GM19351 (cell line): ENCODE data around the gene RUFY1.
"Not testable (repeated sequence)": the region's sequence is repeated elsewhere in the genome, so short reads cannot be mapped to it uniquely, and the experiment has no call there.

Experiments used
- ATAC-seq: cut with Tn5 transposase; IDR thresholded peaks from one replicate; pipeline ENCODE4 v1.9.1; 2021; ENCODE audit warnings: mild to moderate bottlenecking, moderate library complexity; ENCODE audit not compliant: unreplicated experiment

The RUFY1 gene

GRCh38 chr5:179620293-179620692 is 69.9 kb downstream of the RUFY1 start:
- no peak for ATAC-seq

- no peak for ATAC-seq
Observed at GRCh38 chr5:179620703-179621350, 70.5 kb downstream of the RUFY1 start.

- ATAC-seq = no peak
Observed at GRCh38 chr5:179621551-179622214, 71.3 kb downstream of the RUFY1 start.

GRCh38 chr5:179623003-179623905 is 72.9 kb downstream of the RUFY1 start, which contains the start of gene HNRNPH1:
Gene HNRNPH1 (minus strand): TSS chr5:179623671. CDS start chr5:179623133, 538 bp downstream.
- ATAC-seq = peak; percentile 68

GRCh38 chr5:179623906-179624741 is 73.8 kb downstream of the RUFY1 start:
- ATAC-seq = peak; percentile 17

- no peak for ATAC-seq
Observed at GRCh38 chr5:179624841-179625271, 74.5 kb downstream of the RUFY1 start.

GRCh38 chr5:179633501-179634369 is 83.4 kb downstream of the RUFY1 start:
- peak; percentile 56 for ATAC-seq

GRCh38 chr5:179634370-179635172 is 84.2 kb downstream of the RUFY1 start:
- peak; percentile 89 for ATAC-seq

GRCh38 chr5:179639296-179639695 is 88.9 kb downstream of the RUFY1 start:
- ATAC-seq = not testable (repeated sequence)

GRCh38 chr5:179641745-179642144 is 91.4 kb downstream of the RUFY1 start:
- not testable (repeated sequence) for ATAC-seq

GRCh38 chr5:179642626-179643025 is 92.3 kb downstream of the RUFY1 start:
- not testable (repeated sequence) for ATAC-seq

- not testable (repeated sequence) for ATAC-seq
Observed at GRCh38 chr5:179643141-179643920, 93.0 kb downstream of the RUFY1 start.

GRCh38 chr5:179644766-179645165 is 94.4 kb downstream of the RUFY1 start:
- not testable (repeated sequence) for ATAC-seq

- ATAC-seq = no peak
Observed at GRCh38 chr5:179648410-179648809, 98.1 kb downstream of the RUFY1 start.

GRCh38 chr5:179649166-179649703 is 98.9 kb downstream of the RUFY1 start:
- ATAC-seq = not testable (repeated sequence)

- not testable (repeated sequence) for ATAC-seq
Observed at GRCh38 chr5:179650245-179650644, 99.9 kb downstream of the RUFY1 start.

GRCh38 chr5:179653135-179653534 is 102.8 kb downstream of the RUFY1 start:
- not testable (repeated sequence) for ATAC-seq
